ENCODE data around the gene UTS2B. TPM values are rescaled to one million over a fixed set of nuclear protein-coding genes. Genes with fewer than 3 reads are reported as not detected.
"Not testable (repeated sequence)": the region's sequence is repeated elsewhere in the genome, so short reads cannot be mapped to it uniquely, and the experiment has no call there.

Gene UTS2B
- total and polyA plus RNA-seq, 2 experiments from 2014 or later: 0.21 TPM; not detected in 1

- DNase-seq (ENCODE audit: low spot score): no peak
- no peak overlapping the region for H3K27ac ChIP-seq (ENCODE audit: low read depth)
- peaks cover 14% of the 10 kb centered on the region for H3K4me1 ChIP-seq (ENCODE audit: insufficient read depth)
- no peaks in the 10 kb centered on the region for H4K20me1 ChIP-seq (replicated peaks; ENCODE audit: insufficient read depth)
- no peaks in the 10 kb centered on the region for H3K9me2 ChIP-seq (ENCODE audit: insufficient read depth)
- no peak overlapping the region for H3K27ac Mint-ChIP-seq
- H3K4me2 ChIP-seq: no peak overlapping the region
- ATAC-seq: no peak
- peaks cover 12% of the 10 kb centered on the region for H3K4me1 Mint-ChIP-seq
- H3K4me3 ChIP-seq: no peak overlapping the region
- no peak for TF ChIP-seq POLR2AphosphoS5 (IDR thresholded peaks at IDR 0.05; ENCODE audit: low read depth)
- no peak for TF ChIP-seq REST (IDR thresholded peaks at IDR 0.05; ENCODE audit: unreplicated experiment)
- no peak for TF ChIP-seq CTCF (conservative IDR thresholded peaks at IDR 0.05; ENCODE audit: low read depth in 2 of 2)
- no peak for TF ChIP-seq EZH2phosphoT487 (IDR thresholded peaks at IDR 0.05; ENCODE audit: unreplicated experiment)
- no peak for TF ChIP-seq ZNF114 (CRISPR knock-in tag; IDR thresholded peaks at IDR 0.05)
- no peak for TF ChIP-seq CREB1 (CRISPR knock-in tag; IDR thresholded peaks at IDR 0.05; ENCODE audit: low read depth)
- no peak for TF ChIP-seq JUNB (IDR thresholded peaks at IDR 0.05; ENCODE audit: unreplicated experiment)
- no peak for TF ChIP-seq NANOG (IDR thresholded peaks at IDR 0.05; ENCODE audit: borderline replicate concordance)
- no peak for TF ChIP-seq ETS1 (IDR thresholded peaks at IDR 0.05)
- no peak for TF ChIP-seq EZH2 (IDR thresholded peaks at IDR 0.05; ENCODE audit: low read depth, unreplicated experiment)
- TF ChIP-seq ZNF331 (CRISPR knock-in tag; IDR thresholded peaks at IDR 0.05; ENCODE audit: low read depth): no peak
- no peaks in the 10 kb centered on the region for H3K79me2 ChIP-seq (replicated peaks; ENCODE audit: insufficient read depth)
- H3K27me3 Mint-ChIP-seq (ENCODE audit: insufficient read depth, low read depth, poor library complexity): peaks cover 3% of the 10 kb centered on the region
- no peak overlapping the region for H2AFZ ChIP-seq
- H3K36me3 ChIP-seq (ENCODE audit: insufficient read depth): no peaks in the 10 kb centered on the region
- H3K4me3 Mint-ChIP-seq: no peak overlapping the region
- H3K27me3 ChIP-seq (ENCODE audit: insufficient read depth): no peaks in the 10 kb centered on the region
- no peaks in the 10 kb centered on the region for H3K9me3 Mint-ChIP-seq
- no peaks in the 10 kb centered on the region for H3F3A ChIP-seq (replicated peaks; ENCODE audit: low read depth)
- H3K36me3 Mint-ChIP-seq (ENCODE audit: low read depth): no peaks in the 10 kb centered on the region
Observed at GRCh38 chr3:191246630-191247029, 83.7 kb downstream of the UTS2B start.

- not testable (repeated sequence) for H3K36me3 ChIP-seq (ENCODE audit: insufficient read depth); H3K4me3 Mint-ChIP-seq; H3K36me3 Mint-ChIP-seq (ENCODE audit: low read depth); H3K27ac ChIP-seq (ENCODE audit: low read depth); H3K27me3 Mint-ChIP-seq (ENCODE audit: insufficient read depth, low read depth, poor library complexity); H3K9me3 Mint-ChIP-seq; H3K27ac Mint-ChIP-seq; H4K20me1 ChIP-seq (replicated peaks; ENCODE audit: insufficient read depth); DNase-seq (ENCODE audit: low spot score); H3K27me3 ChIP-seq (ENCODE audit: insufficient read depth); H2AFZ ChIP-seq; ATAC-seq; H3K4me2 ChIP-seq; H3K9me2 ChIP-seq (ENCODE audit: insufficient read depth); H3F3A ChIP-seq (replicated peaks; ENCODE audit: low read depth); H3K4me3 ChIP-seq; H3K79me2 ChIP-seq (replicated peaks; ENCODE audit: insufficient read depth)
- H3K4me1 ChIP-seq (ENCODE audit: insufficient read depth): peaks cover 14% of the 10 kb centered on the region
- H3K4me1 Mint-ChIP-seq: peaks cover 12% of the 10 kb centered on the region
Observed at GRCh38 chr3:191246034-191246433, 84.3 kb downstream of the UTS2B start.

All from GM23338 (cell line).